HUES6 (cell line): ENCODE data around the gene UBN1.

ENCODE experiments used
- H3K27ac ChIP-seq: 2 replicates; pipeline ENCODE4 v1.7.0; 2013; ENCODE audit warnings: low read depth, mild to moderate bottlenecking, low read length, inconsistent platforms
- H3K27me3 ChIP-seq: 2 replicates; pipeline ENCODE4 v1.6.1; 2013; ENCODE audit warnings: low read length; ENCODE audit not compliant: control insufficient read depth, insufficient read depth
- H3K36me3 ChIP-seq: 2 replicates; pipeline ENCODE4 v1.6.1; 2013; ENCODE audit warnings: low read length; ENCODE audit not compliant: control insufficient read depth, insufficient read depth
- H3K4me1 ChIP-seq: 2 replicates; pipeline ENCODE4 v1.6.1; 2013; ENCODE audit warnings: low read length; ENCODE audit not compliant: control insufficient read depth, insufficient read depth
- H3K4me3 ChIP-seq: 2 replicates; pipeline ENCODE4 v1.5.1; 2013; ENCODE audit warnings: low read depth, low read length
- H3K9ac ChIP-seq: one replicate; pipeline ENCODE4 v1.6.1; 2013; ENCODE audit warnings: mild to moderate bottlenecking, low read length
- H3K9me3 ChIP-seq: 2 replicates; pipeline ENCODE4 v1.6.1; 2013; ENCODE audit warnings: low read depth, low read length; ENCODE audit not compliant: control insufficient read depth, insufficient read depth

The UBN1 gene

GRCh38 chr16:4877380-4877685, 30.1 kb downstream of the UBN1 start:
- Histone ChIP-seq H3K4me1 (no peaks in the 10 kb centered on the region), H3K4me3 (no peak overlapping the region), H3K27ac (no peak overlapping the region), H3K9ac (no peak overlapping the region), H3K36me3 (peaks cover 95% of the 10 kb centered on the region), H3K27me3 (no peaks in the 10 kb centered on the region), H3K9me3 (no peaks in the 10 kb centered on the region)

GRCh38 chr16:4879049-4879448, 31.8 kb downstream of the UBN1 start:
- Histone ChIP-seq H3K4me3 (no peak overlapping the region), H3K27me3 (no peaks in the 10 kb centered on the region), H3K27ac (no peak overlapping the region), H3K9me3 (no peaks in the 10 kb centered on the region), H3K9ac (no peak overlapping the region), H3K4me1 (no peaks in the 10 kb centered on the region), H3K36me3 (peaks cover 96% of the 10 kb centered on the region)

GRCh38 chr16:4880006-4880580, 32.8 kb downstream of the UBN1 start:
- no peaks in the 10 kb centered on the region for H3K9me3 ChIP-seq
- peaks cover 96% of the 10 kb centered on the region for H3K36me3 ChIP-seq
- no peaks in the 10 kb centered on the region for H3K4me1 ChIP-seq
- H3K9ac ChIP-seq = no peak overlapping the region
- no peak overlapping the region for H3K4me3 ChIP-seq
- H3K27me3 ChIP-seq = no peaks in the 10 kb centered on the region
- no peak overlapping the region for H3K27ac ChIP-seq

GRCh38 chr16:4882000-4882632, 34.8 kb downstream of the UBN1 start:
- no peaks in the 10 kb centered on the region for H3K9me3 ChIP-seq
- no peaks in the 10 kb centered on the region for H3K4me1 ChIP-seq
- H3K4me3 ChIP-seq = no peak overlapping the region
- peaks cover 99% of the 10 kb centered on the region for H3K36me3 ChIP-seq
- no peak overlapping the region for H3K9ac ChIP-seq
- H3K27ac ChIP-seq = no peak overlapping the region
- no peaks in the 10 kb centered on the region for H3K27me3 ChIP-seq

GRCh38 chr16:4882633-4883285, 35.5 kb downstream of the UBN1 start:
- H3K9me3 ChIP-seq = no peaks in the 10 kb centered on the region
- H3K27ac ChIP-seq = no peak overlapping the region
- H3K27me3 ChIP-seq = no peaks in the 10 kb centered on the region
- H3K9ac ChIP-seq = no peak overlapping the region
- H3K4me1 ChIP-seq = no peaks in the 10 kb centered on the region
- H3K4me3 ChIP-seq = no peak overlapping the region
- H3K36me3 ChIP-seq = peaks cover 99% of the 10 kb centered on the region

- H3K27me3 ChIP-seq = no peaks in the 10 kb centered on the region
- H3K9ac ChIP-seq = no peak overlapping the region
- H3K4me3 ChIP-seq = no peak overlapping the region
- H3K9me3 ChIP-seq = no peaks in the 10 kb centered on the region
- H3K4me1 ChIP-seq = no peaks in the 10 kb centered on the region
- peaks cover 99% of the 10 kb centered on the region for H3K36me3 ChIP-seq
- H3K27ac ChIP-seq = no peak overlapping the region
Observed at GRCh38 chr16:4883501-4883900, 36.2 kb downstream of the UBN1 start.

- Histone ChIP-seq H3K27me3 (no peaks in the 10 kb centered on the region), H3K4me3 (no peak overlapping the region), H3K36me3 (peaks cover 96% of the 10 kb centered on the region), H3K9ac (no peak overlapping the region), H3K27ac (no peak overlapping the region), H3K9me3 (no peaks in the 10 kb centered on the region), H3K4me1 (no peaks in the 10 kb centered on the region)
Observed at GRCh38 chr16:4884209-4884608, 36.9 kb downstream of the UBN1 start.

GRCh38 chr16:4884972-4885874, 37.9 kb downstream of the UBN1 start:
- no peak overlapping the region for H3K27ac ChIP-seq
- no peaks in the 10 kb centered on the region for H3K9me3 ChIP-seq
- H3K36me3 ChIP-seq = peaks cover 95% of the 10 kb centered on the region
- H3K4me1 ChIP-seq = no peaks in the 10 kb centered on the region
- H3K27me3 ChIP-seq = no peaks in the 10 kb centered on the region
- H3K4me3 ChIP-seq = no peak overlapping the region
- no peak overlapping the region for H3K9ac ChIP-seq

- no peaks in the 10 kb centered on the region for H3K27me3 ChIP-seq
- no peak overlapping the region for H3K27ac ChIP-seq
- no peak overlapping the region for H3K4me3 ChIP-seq
- no peaks in the 10 kb centered on the region for H3K4me1 ChIP-seq
- H3K9me3 ChIP-seq = no peaks in the 10 kb centered on the region
- H3K9ac ChIP-seq = no peak overlapping the region
- H3K36me3 ChIP-seq = peaks cover 95% of the 10 kb centered on the region
Observed at GRCh38 chr16:4886151-4886550, 38.9 kb downstream of the UBN1 start.

GRCh38 chr16:4888428-4889135, 41.3 kb downstream of the UBN1 start:
- Histone ChIP-seq H3K36me3 (peaks cover 94% of the 10 kb centered on the region), H3K4me3 (no peak overlapping the region), H3K27ac (no peak overlapping the region)

More at GRCh38 chr16:4888428-4889135, 41.3 kb downstream of the UBN1 start:
- Histone ChIP-seq H3K9me3 (no peaks in the 10 kb centered on the region), H3K9ac (no peak overlapping the region), H3K4me1 (no peaks in the 10 kb centered on the region), H3K27me3 (no peaks in the 10 kb centered on the region)
